GM21360 (cell line): ENCODE measurements around the gene LCN10.

Source experiments
- ATAC-seq: cut with Tn5 transposase; IDR thresholded peaks from one replicate; pipeline ENCODE4 v1.9.1; 2021; ENCODE audit warnings: mild to moderate bottlenecking, moderate library complexity; ENCODE audit not compliant: unreplicated experiment

LCN10 gene

GRCh38 chr9:136690104-136690805, 52.5 kb downstream of the LCN10 start:
- ATAC-seq, result no peak

- no peak for ATAC-seq
Measured at GRCh38 chr9:136689108-136689460, 53.7 kb downstream of the LCN10 start.

DNA sequence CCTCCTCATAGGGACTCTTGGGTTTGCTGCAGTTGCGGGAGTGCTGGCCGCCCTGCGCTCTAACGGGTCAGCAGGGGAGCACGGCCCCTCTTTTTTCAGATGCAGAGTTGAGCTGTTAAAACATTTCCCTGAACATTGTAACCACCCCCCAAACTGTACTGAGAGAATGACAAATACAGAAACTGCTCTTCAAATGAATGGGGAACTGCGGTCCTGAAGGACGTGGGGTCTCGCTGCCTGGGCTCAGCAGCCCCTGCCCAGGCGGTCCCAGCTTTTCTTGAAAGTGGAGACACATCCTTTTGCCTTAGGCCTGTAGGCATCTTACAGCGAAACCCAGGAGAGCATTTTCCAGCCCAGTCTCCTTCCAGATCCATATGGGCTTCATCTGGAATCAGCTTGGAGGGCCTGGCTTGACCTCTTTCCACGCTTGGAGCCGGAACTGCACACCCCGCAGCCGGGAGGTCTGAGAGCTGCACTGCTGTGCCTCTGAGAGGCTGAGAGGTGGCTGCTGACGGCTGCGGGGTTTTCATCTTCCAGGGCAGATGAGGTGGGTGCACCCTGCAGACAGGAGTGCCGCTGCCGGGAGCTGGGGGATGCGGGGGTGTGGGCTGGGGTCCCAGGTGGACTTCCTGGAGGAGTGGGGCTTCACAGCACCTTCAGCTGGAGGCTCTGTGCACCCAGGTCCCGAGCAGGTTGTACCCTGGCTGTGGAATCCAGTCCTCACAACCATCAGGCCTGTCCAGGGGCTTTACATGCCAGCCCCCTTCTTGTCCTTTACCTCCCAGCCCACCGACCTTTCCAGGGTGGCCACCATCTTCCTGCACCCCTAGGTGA, 54.2 kb downstream of the LCN10 start:
- no peak for ATAC-seq
